NCI-H2171 (cell line): ENCODE data around the gene JMJD8.
"Not testable (repeated sequence)": the region's sequence is repeated elsewhere in the genome, so short reads cannot be mapped to it uniquely, and the experiment has no call there.

Source experiments
- DNase-seq: peaks from one replicate; lab custom pipeline; 2025; lab: John Stamatoyannopoulos, UW

JMJD8 gene

GRCh38 chr16:721765-722540 is 37.8 kb upstream of the JMJD8 start:
- no peak for DNase-seq

- DNase-seq = peak; percentile 87
Observed at GRCh38 chr16:720990-721764, 37.0 kb upstream of the JMJD8 start, which contains the start of gene ANTKMT. ANTKMT (plus strand) TSS chr16:721146; CDS start chr16:721275, 129 bp downstream.

GRCh38 chr16:720447-720989 is 36.4 kb upstream of the JMJD8 start:
- DNase-seq = peak; percentile 86

GRCh38 chr16:719815-720446 is 35.8 kb upstream of the JMJD8 start:
- peak; percentile 81 for DNase-seq

- no peak for DNase-seq
Observed at GRCh38 chr16:718922-719321, 34.8 kb upstream of the JMJD8 start.

GRCh38 chr16:718389-718788 is 34.3 kb upstream of the JMJD8 start:
- no peak for DNase-seq

- peak; percentile 69 for DNase-seq
Observed at GRCh38 chr16:717450-718245, 33.5 kb upstream of the JMJD8 start.

- peak; percentile 39 for DNase-seq
Observed at GRCh38 chr16:716768-717325, 32.7 kb upstream of the JMJD8 start.

GRCh38 chr16:716200-716568 is 32.0 kb upstream of the JMJD8 start:
- DNase-seq = no peak

- peak; percentile 21 for DNase-seq
Observed at GRCh38 chr16:715477-716199, 31.5 kb upstream of the JMJD8 start.

- DNase-seq = peak; percentile 82
Observed at GRCh38 chr16:714558-715476, 30.7 kb upstream of the JMJD8 start, which contains the start of gene METRN. METRN (plus strand) TSS chr16:715118; CDS start chr16:715290, 172 bp downstream.

- no peak for DNase-seq
Observed at GRCh38 chr16:714079-714478, 29.9 kb upstream of the JMJD8 start.

- not testable (repeated sequence) for DNase-seq
Observed at GRCh38 chr16:712740-713250, 28.7 kb upstream of the JMJD8 start.

- DNase-seq = no peak
Observed at GRCh38 chr16:711548-712320, 27.6 kb upstream of the JMJD8 start.

- DNase-seq = no peak
Observed at GRCh38 chr16:711084-711483, 26.9 kb upstream of the JMJD8 start.

- DNase-seq = no peak
Observed at GRCh38 chr16:710500-711075, 26.5 kb upstream of the JMJD8 start.

- peak; percentile 86 for DNase-seq
Observed at GRCh38 chr16:709566-710499, 25.7 kb upstream of the JMJD8 start.
